KBM-7 (cell line): ENCODE measurements around the gene TMEM121.

ENCODE experiments used
- DNase-seq: peaks from one replicate; pipeline ENCODE4 v3.0.0-alpha.2; 2015
- in situ Hi-C: fragments of 300-500 bp; cut with MboI; formaldehyde crosslinking; loops from 2 replicates; pipeline ENCODE4 v1.14.3; 2020; ENCODE audit warnings: low sequenced_read_pairs, low pct_unique_long_range_greater_than_20kb, mixed read lengths

Gene TMEM121

GRCh38 chr14:105495990-105496830, 30.2 kb upstream of the TMEM121 start:
- DNase-seq: no peak
- in situ Hi-C loops: no loop called here

DNA sequence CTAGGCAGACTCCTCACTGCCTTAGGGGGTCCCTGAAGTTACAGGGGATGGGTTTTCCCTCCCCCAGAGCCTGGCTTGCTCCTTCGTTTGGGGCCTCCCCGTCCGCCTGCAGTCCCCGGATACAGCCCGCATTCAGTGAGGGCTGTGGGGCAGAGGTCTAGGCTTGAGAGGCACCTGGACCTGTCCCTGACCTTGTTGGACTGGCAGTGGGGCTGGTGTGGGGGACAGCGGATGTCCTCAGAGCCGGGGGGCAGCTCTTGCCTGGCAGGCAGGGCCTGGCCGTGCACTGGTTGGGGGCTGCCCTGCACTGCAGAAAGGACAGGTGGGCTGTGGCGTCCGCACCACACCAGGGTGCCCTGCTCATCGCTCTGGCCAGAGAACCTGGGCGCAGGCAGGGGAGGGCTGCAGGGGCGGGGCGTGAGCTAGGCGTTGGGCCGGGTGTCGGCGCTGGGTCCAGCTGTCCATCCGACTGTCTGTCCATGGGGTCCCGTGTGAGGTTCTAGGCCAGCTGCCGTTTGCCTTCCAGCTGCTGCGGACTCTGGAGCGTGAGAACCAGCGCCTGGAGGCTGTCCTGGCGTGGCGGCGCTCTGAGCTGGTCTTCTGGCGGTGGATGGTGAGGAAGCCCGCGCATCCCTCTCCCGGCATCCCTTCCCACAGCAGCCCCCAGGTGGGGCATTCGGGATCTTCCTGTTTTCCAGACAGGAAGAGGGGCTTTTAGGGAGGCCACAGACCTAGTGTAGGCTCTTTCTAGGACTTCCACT, 29.4 kb upstream of the TMEM121 start:
- in situ Hi-C loops: no loop called here

GRCh38 chr14:105497671-105498429, 28.5 kb upstream of the TMEM121 start:
- in situ Hi-C loops: no loop called here
- no peak for DNase-seq

More for the DNA sequence above, 29.4 kb upstream of the TMEM121 start:
- DNase-seq: no peak

DNA sequence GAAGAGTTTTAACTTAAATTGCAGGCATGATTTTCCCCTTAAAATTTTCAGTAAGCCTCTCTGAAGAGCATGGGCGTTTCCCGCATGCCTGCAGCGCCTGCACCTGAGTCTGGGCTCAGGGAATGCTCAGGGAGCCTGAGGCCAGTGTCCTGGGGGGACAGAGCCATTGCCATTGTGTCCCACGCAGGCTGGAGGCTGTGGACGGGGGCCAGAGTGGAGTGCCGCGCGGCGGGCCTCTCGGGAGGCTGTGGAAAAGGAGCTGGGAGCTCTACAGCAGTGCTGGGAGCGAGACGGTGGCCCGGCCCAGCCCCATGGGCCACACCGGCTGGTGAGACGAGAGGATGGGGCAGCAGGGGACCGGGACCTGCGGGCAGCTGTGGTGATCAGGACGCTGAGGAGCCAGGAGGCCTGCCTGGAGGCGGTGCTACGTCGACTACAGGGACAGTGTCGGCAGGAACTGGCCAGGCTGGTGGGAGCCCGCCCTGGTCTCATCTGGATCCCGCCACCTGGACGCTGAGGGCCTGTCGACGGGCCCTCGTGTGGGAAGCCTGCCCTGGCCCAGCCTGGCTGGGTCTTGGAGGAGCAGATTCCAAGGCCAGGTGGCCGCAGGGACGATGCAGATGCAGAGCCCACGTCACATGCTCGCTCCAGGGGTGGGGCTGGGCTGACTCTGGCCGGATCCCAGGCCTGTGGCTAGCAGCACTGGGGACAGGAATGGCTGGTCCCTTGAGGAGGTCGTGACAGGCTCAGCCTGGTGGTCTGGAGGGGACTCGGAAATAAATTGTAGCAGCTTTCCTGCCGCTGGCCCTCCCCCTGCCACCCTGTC, 27.7 kb upstream of the TMEM121 start:
- in situ Hi-C loops: no loop called here
- no peak for DNase-seq

- DNase-seq: no peak
- in situ Hi-C loops: no loop called here
Measured at GRCh38 chr14:105499256-105500035, 26.9 kb upstream of the TMEM121 start.

GRCh38 chr14:105500036-105500725, 26.2 kb upstream of the TMEM121 start:
- in situ Hi-C loops: no loop called here
- no peak for DNase-seq

DNA sequence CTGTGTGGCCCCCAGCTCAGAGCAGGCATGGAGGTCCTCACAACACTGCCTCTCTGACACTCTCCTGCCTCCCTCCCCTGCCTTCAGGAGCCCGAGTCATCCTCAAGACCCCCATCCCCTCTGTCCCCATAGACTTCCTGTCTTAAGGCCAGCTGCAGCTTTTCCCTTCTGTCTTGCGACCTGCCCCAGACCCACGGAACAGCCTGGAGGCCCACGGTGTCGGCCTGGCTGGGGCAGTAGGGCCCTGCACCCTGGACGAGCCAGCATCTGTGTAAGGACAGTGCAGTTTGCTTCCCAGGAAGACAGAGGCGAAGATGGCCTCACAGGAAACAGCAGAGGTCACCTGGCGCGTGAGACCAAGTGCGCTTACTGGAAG, 25.7 kb upstream of the TMEM121 start:
- in situ Hi-C loops: no loop called here
- DNase-seq: no peak

- in situ Hi-C loops: no loop called here
Measured at GRCh38 chr14:105501504-105502291, 24.7 kb upstream of the TMEM121 start.

GRCh38 chr14:105502446-105503295, 23.7 kb upstream of the TMEM121 start:
- in situ Hi-C loops: no loop called here
- DNase-seq: no peak

More at GRCh38 chr14:105501504-105502291, 24.7 kb upstream of the TMEM121 start:
- DNase-seq: no peak

GRCh38 chr14:105503296-105503640, 23.1 kb upstream of the TMEM121 start:
- no peak for DNase-seq
- in situ Hi-C loops: no loop called here

GRCh38 chr14:105503935-105504692, 22.3 kb upstream of the TMEM121 start:
- DNase-seq: no peak
- in situ Hi-C loops: no loop called here

DNA sequence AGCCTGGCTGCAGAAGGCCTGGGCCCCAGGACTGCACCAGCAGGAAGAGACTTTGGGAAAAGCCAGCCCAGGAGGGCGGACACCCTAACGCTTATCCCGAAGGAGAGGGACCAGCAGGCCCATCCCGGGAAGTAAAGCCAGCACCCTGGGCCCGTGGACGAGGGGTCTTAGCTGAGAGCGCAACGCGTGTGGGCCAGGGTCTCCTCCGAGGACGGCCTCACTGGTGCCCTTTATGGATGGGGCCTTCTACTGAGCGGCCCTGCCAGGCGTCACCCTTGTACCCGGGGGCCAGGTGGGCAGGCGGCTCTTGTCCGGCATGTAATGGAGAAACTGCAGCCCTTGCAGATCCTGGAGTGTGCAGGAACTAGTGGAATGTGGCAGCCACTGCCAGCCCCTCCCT, 21.3 kb upstream of the TMEM121 start:
- no peak for DNase-seq
- in situ Hi-C loops: no loop called here

GRCh38 chr14:105507247-105507646, 19.1 kb upstream of the TMEM121 start:
- in situ Hi-C loops: no loop called here
- no peak for DNase-seq

GRCh38 chr14:105508069-105508468, 18.3 kb upstream of the TMEM121 start:
- in situ Hi-C loops: no loop called here
- DNase-seq: no peak

DNA sequence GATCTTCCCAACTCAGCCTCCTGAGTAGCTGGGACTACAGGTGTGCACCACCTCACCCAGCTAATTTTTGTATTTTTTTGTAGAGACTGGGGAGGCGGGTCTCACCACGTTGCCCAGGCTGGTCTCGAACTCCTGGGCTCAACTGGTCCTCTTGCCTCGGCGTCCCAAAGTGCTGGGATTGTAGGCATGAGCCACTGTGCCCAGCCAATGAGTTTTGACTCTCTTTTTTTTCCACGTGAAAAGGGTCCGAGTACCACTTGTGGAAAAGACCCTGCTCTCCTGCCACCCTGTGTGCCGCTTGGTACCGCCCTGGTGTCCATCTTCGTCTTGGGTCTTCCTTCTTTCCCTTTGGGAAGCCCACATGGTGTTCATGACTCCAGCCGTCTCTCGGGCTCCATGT, 17.8 kb upstream of the TMEM121 start:
- no peak for DNase-seq
- in situ Hi-C loops: no loop called here

DNA sequence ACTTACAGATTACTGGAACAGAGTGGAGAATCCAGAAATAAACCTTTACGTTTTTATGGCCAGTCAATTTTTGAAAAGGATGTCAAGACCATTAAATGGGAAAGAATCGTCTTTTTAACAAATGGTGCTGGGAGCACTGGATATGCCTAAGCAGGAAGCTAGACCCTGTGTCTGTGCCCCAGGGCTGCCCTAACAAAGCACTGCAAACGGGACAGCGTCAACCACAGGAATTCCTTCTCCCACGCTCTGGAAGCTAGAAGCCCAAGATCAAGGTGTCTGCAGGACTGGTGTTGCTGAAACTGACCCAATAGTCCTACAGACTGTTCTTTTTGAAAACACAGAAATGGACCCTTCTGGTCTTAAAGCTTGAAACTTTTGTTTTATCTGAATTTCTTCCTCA, 9.3 kb upstream of the TMEM121 start:
- DNase-seq: no peak
- in situ Hi-C loops: no loop called here
